Naive B cell (primary cell): ENCODE measurements around the gene ACTN1. TPM values are rescaled to one million over a fixed set of nuclear protein-coding genes. Genes with fewer than 3 reads are reported as not detected.

Source experiments
- ATAC-seq, 2 donors: fragments of 150-1000 bp; cut with Tn5 transposase; 2 replicates each; pipeline ENCODE4 v1.10.0; 2021; ENCODE audit warnings: low read depth in 2 of 2, mild to moderate bottlenecking in 2 of 2, moderate library complexity in 2 of 2
- DNase-seq: peaks from one replicate; pipeline ENCODE4 v3.0.0; 2022
- H3K27ac Mint-ChIP-seq, 6 donors: one replicate each; pipeline ENCODE4 v1.8.0; 2020 to 2022; ENCODE audit warnings: mild to moderate bottlenecking in 6 of 6, mixed read lengths in 6 of 6, moderate library complexity in 5 of 6, inconsistent platforms in 2 of 6
- H3K27me3 Mint-ChIP-seq, 3 donors: one replicate each; pipeline ENCODE4 v1.8.0; 2021 to 2022; ENCODE audit warnings: mixed read lengths in 3 of 3, mild to moderate bottlenecking in 1 of 3
- H3K36me3 Mint-ChIP-seq, 2 donors: one replicate each; pipeline ENCODE4 v1.8.0; 2020 to 2022; ENCODE audit warnings: mixed read lengths in 2 of 2, inconsistent platforms in 1 of 2, mild to moderate bottlenecking in 1 of 2
- H3K4me1 Mint-ChIP-seq, 3 donors: one replicate each; pipeline ENCODE4 v1.8.0; 2020 to 2022; ENCODE audit warnings: mixed read lengths in 3 of 3, inconsistent platforms in 1 of 3, mild to moderate bottlenecking in 1 of 3, moderate library complexity in 1 of 3
- H3K4me3 Mint-ChIP-seq, 8 donors: one replicate each; pipeline ENCODE4 v1.8.0; 2020 to 2022; ENCODE audit warnings: mild to moderate bottlenecking in 8 of 8, mixed read lengths in 8 of 8, moderate library complexity in 8 of 8, inconsistent platforms in 2 of 8
- H3K9me3 Mint-ChIP-seq, 7 donors: one replicate each; pipeline ENCODE4 v1.8.0; 2020 to 2022; ENCODE audit warnings: mixed read lengths in 7 of 7, mild to moderate bottlenecking in 5 of 7, inconsistent platforms in 2 of 7, moderate library complexity in 1 of 7
- polyA plus RNA-seq, 6 donors: library from polyadenylated mRNA; unstranded; fragments of 300-500 nt; fragmentation: Illumina TruSeq; gene quantifications; one replicate each; pipeline ENCODE4 v1.2.3, GENCODE V29; 2021; ENCODE audit warnings: low read depth in 6 of 6

ACTN1 gene
- polyA plus RNA-seq, 6 donors from 2014 or later = 0.61 to 4.5 (median 2.4) TPM; not detected in 1

- Mint-ChIP-seq H3K27ac (no peak overlapping the region), H3K4me1 (peaks cover 0 to 3% (median 0%) of the 10 kb centered on the region in 3 donors)
These were observed 48.0 kb downstream of the ACTN1 start for GRCh38 chr14:68931063-68931462.

GRCh38 chr14:68929623-68930307, 49.3 kb downstream of the ACTN1 start:
- Mint-ChIP-seq H3K36me3 (peaks cover 0 to 16% of the 10 kb centered on the region in 2 donors), H3K9me3 (peaks cover 8 to 23% (median 15%) of the 10 kb centered on the region in 7 donors), H3K27me3 (peaks cover 7 to 20% (median 19%) of the 10 kb centered on the region in 3 donors), H3K4me3 (no peak overlapping the region), H3K27ac (no peak overlapping the region), H3K4me1 (peaks cover 0 to 3% (median 0%) of the 10 kb centered on the region in 3 donors)
- ATAC-seq (no peak), DNase-seq (no peak)

More at GRCh38 chr14:68931063-68931462, 48.0 kb downstream of the ACTN1 start:
- Mint-ChIP-seq H3K27me3 (peaks cover 7 to 20% (median 19%) of the 10 kb centered on the region in 3 donors), H3K9me3 (peaks cover 4 to 14% (median 9%) of the 10 kb centered on the region in 7 donors), H3K4me3 (peak overlapping the region in 1 of 8 donors; percentile 44), H3K36me3 (peaks cover 0 to 11% of the 10 kb centered on the region in 2 donors)
- ATAC-seq = no peak
- no peak for DNase-seq

GRCh38 chr14:68928770-68929550, 50.1 kb downstream of the ACTN1 start:
- no peak for ATAC-seq
- Mint-ChIP-seq H3K4me1 (peaks cover 0 to 3% (median 0%) of the 10 kb centered on the region in 3 donors), H3K36me3 (peaks cover 0 to 16% of the 10 kb centered on the region in 2 donors), H3K27me3 (peaks cover 7 to 20% (median 19%) of the 10 kb centered on the region in 3 donors), H3K27ac (no peak overlapping the region), H3K4me3 (no peak overlapping the region), H3K9me3 (peaks cover 12 to 27% (median 19%) of the 10 kb centered on the region in 7 donors)
- no peak for DNase-seq

- H3K4me1 Mint-ChIP-seq = peaks cover 0 to 3% (median 0%) of the 10 kb centered on the region in 3 donors
- DNase-seq = no peak
These were observed 51.0 kb downstream of the ACTN1 start for GRCh38 chr14:68927956-68928675.

GRCh38 chr14:68927089-68927488, 52.0 kb downstream of the ACTN1 start:
- Mint-ChIP-seq H3K4me1 (peaks cover 0 to 3% (median 0%) of the 10 kb centered on the region in 3 donors), H3K27ac (no peak overlapping the region), H3K36me3 (peaks cover 0 to 16% of the 10 kb centered on the region in 2 donors), H3K9me3 (peaks cover 12 to 27% (median 19%) of the 10 kb centered on the region in 7 donors), H3K4me3 (no peak overlapping the region), H3K27me3 (peaks cover 7 to 20% (median 19%) of the 10 kb centered on the region in 3 donors)
- DNase-seq = no peak
- ATAC-seq = no peak

More at GRCh38 chr14:68927956-68928675, 51.0 kb downstream of the ACTN1 start:
- H3K4me3 Mint-ChIP-seq = no peak overlapping the region
- H3K9me3 Mint-ChIP-seq = peaks cover 12 to 27% (median 19%) of the 10 kb centered on the region in 7 donors
- H3K27ac Mint-ChIP-seq = peak overlapping the region in 1 of 6 donors; percentile 72
- ATAC-seq = no peak
- H3K27me3 Mint-ChIP-seq = peaks cover 7 to 20% (median 19%) of the 10 kb centered on the region in 3 donors
- peaks cover 0 to 16% of the 10 kb centered on the region in 2 donors for H3K36me3 Mint-ChIP-seq

GRCh38 chr14:68926236-68926635, 52.9 kb downstream of the ACTN1 start:
- no peak overlapping the region for H3K4me3 Mint-ChIP-seq

GRCh38 chr14:68925373-68925772, 53.7 kb downstream of the ACTN1 start:
- Mint-ChIP-seq H3K4me1 (peaks cover 0 to 3% (median 0%) of the 10 kb centered on the region in 3 donors), H3K27ac (no peak overlapping the region), H3K36me3 (peaks cover 0 to 16% of the 10 kb centered on the region in 2 donors), H3K27me3 (peaks cover 0 to 20% (median 19%) of the 10 kb centered on the region in 3 donors), H3K4me3 (peak overlapping the region in 1 of 8 donors; percentile 18), H3K9me3 (peaks cover 12 to 27% (median 19%) of the 10 kb centered on the region in 7 donors)
- ATAC-seq (no peak), DNase-seq (no peak)

More at GRCh38 chr14:68926236-68926635, 52.9 kb downstream of the ACTN1 start:
- DNase-seq (no peak), ATAC-seq (no peak)
- H3K36me3 Mint-ChIP-seq = peaks cover 0 to 16% of the 10 kb centered on the region in 2 donors
- peaks cover 3 to 20% (median 19%) of the 10 kb centered on the region in 3 donors for H3K27me3 Mint-ChIP-seq
- H3K4me1 Mint-ChIP-seq = peaks cover 0 to 3% (median 0%) of the 10 kb centered on the region in 3 donors
- peaks cover 12 to 27% (median 19%) of the 10 kb centered on the region in 7 donors for H3K9me3 Mint-ChIP-seq
- H3K27ac Mint-ChIP-seq = no peak overlapping the region

- peaks cover 12 to 27% (median 19%) of the 10 kb centered on the region in 7 donors for H3K9me3 Mint-ChIP-seq
- H3K4me1 Mint-ChIP-seq = peaks cover 0 to 3% (median 0%) of the 10 kb centered on the region in 3 donors
- no peak overlapping the region for H3K27ac Mint-ChIP-seq
- H3K4me3 Mint-ChIP-seq = peak overlapping the region in 1 of 8 donors; percentile 66
- peaks cover 0 to 16% of the 10 kb centered on the region in 2 donors for H3K36me3 Mint-ChIP-seq
- no peak for DNase-seq
- ATAC-seq = no peak
- H3K27me3 Mint-ChIP-seq = peaks cover 0 to 20% (median 19%) of the 10 kb centered on the region in 3 donors
These were observed 54.6 kb downstream of the ACTN1 start for GRCh38 chr14:68924186-68925158.

- no peak for DNase-seq
- Mint-ChIP-seq H3K36me3 (peaks cover 0 to 16% of the 10 kb centered on the region in 2 donors), H3K4me3 (no peak overlapping the region)
These were observed 56.2 kb downstream of the ACTN1 start for GRCh38 chr14:68922886-68923285.

GRCh38 chr14:68922201-68922621, 56.9 kb downstream of the ACTN1 start:
- Mint-ChIP-seq H3K9me3 (peaks cover 12 to 25% (median 19%) of the 10 kb centered on the region in 7 donors), H3K27ac (no peak overlapping the region), H3K4me3 (no peak overlapping the region), H3K36me3 (peaks cover 0 to 16% of the 10 kb centered on the region in 2 donors), H3K27me3 (peaks cover 0 to 5% (median 2%) of the 10 kb centered on the region in 3 donors), H3K4me1 (no peaks in the 10 kb centered on the region)
- ATAC-seq = no peak
- DNase-seq = no peak

More at GRCh38 chr14:68922886-68923285, 56.2 kb downstream of the ACTN1 start:
- Mint-ChIP-seq H3K27ac (no peak overlapping the region), H3K27me3 (peaks cover 0 to 10% (median 6%) of the 10 kb centered on the region in 3 donors), H3K4me1 (no peaks in the 10 kb centered on the region), H3K9me3 (peaks cover 12 to 27% (median 19%) of the 10 kb centered on the region in 7 donors)
- no peak for ATAC-seq

GRCh38 chr14:68921666-68922065, 57.4 kb downstream of the ACTN1 start:
- Mint-ChIP-seq H3K36me3 (peaks cover 0 to 11% of the 10 kb centered on the region in 2 donors), H3K4me3 (no peak overlapping the region), H3K9me3 (peaks cover 9 to 20% (median 17%) of the 10 kb centered on the region in 7 donors), H3K4me1 (no peaks in the 10 kb centered on the region), H3K27ac (no peak overlapping the region), H3K27me3 (no peaks in the 10 kb centered on the region)
- ATAC-seq = no peak
- DNase-seq = no peak

- Mint-ChIP-seq H3K27ac (no peak overlapping the region), H3K4me1 (no peaks in the 10 kb centered on the region), H3K4me3 (no peak overlapping the region), H3K9me3 (peaks cover 6 to 16% (median 12%) of the 10 kb centered on the region in 7 donors), H3K27me3 (no peaks in the 10 kb centered on the region), H3K36me3 (peaks cover 0 to 5% of the 10 kb centered on the region in 2 donors)
- no peak for DNase-seq
- ATAC-seq = no peak
These were observed 58.1 kb downstream of the ACTN1 start for GRCh38 chr14:68921049-68921448.
